Measurements from ENCODE around the gene MBOAT2. TPM values are rescaled to one million over a fixed set of nuclear protein-coding genes. Genes with fewer than 3 reads are reported as not detected.

Gene MBOAT2
- total and polyA plus RNA-seq, 2 experiments from 2014 or later = 15.9 to 22.7 TPM

GRCh38 chr2:8934338-8934737, 69.1 kb downstream of the MBOAT2 start:
- H3K9me3 Mint-ChIP-seq = no peaks in the 10 kb centered on the region
- no peak for ATAC-seq
- Histone ChIP-seq H3K9me2 (ENCODE audit: insufficient read depth) (no peaks in the 10 kb centered on the region), H4K20me1 (replicated peaks; ENCODE audit: insufficient read depth) (no peaks in the 10 kb centered on the region), H3F3A (replicated peaks; ENCODE audit: low read depth) (no peaks in the 10 kb centered on the region), H3K27me3 (ENCODE audit: insufficient read depth) (no peaks in the 10 kb centered on the region), H3K79me2 (replicated peaks; ENCODE audit: insufficient read depth) (no peaks in the 10 kb centered on the region), H3K36me3 (ENCODE audit: insufficient read depth) (no peaks in the 10 kb centered on the region), H3K4me3 (no peak overlapping the region), H3K4me2 (no peak overlapping the region), H2AFZ (no peak overlapping the region), H3K27ac (ENCODE audit: low read depth) (no peak overlapping the region), H3K4me1 (ENCODE audit: insufficient read depth) (no peaks in the 10 kb centered on the region)
- no peak for DNase-seq (ENCODE audit: low spot score)
- peaks cover 16% of the 10 kb centered on the region for H3K36me3 Mint-ChIP-seq (ENCODE audit: low read depth)
- H3K27me3 Mint-ChIP-seq (ENCODE audit: insufficient read depth, low read depth, poor library complexity) = no peaks in the 10 kb centered on the region
- H3K27ac Mint-ChIP-seq = no peak overlapping the region
- H3K4me3 Mint-ChIP-seq = no peak overlapping the region
- peaks cover 16% of the 10 kb centered on the region for H3K4me1 Mint-ChIP-seq
- no peak for TF ChIP-seq ZNF462 (CRISPR knock-in tag; IDR thresholded peaks at IDR 0.05)
- TF ChIP-seq EZH2phosphoT487 (IDR thresholded peaks at IDR 0.05; ENCODE audit: unreplicated experiment) = no peak
- no peak for TF ChIP-seq NANOG (IDR thresholded peaks at IDR 0.05; ENCODE audit: borderline replicate concordance)
- TF ChIP-seq JUNB (IDR thresholded peaks at IDR 0.05; ENCODE audit: unreplicated experiment) = no peak
- no peak for TF ChIP-seq ZNF114 (CRISPR knock-in tag; IDR thresholded peaks at IDR 0.05)
- no peak for TF ChIP-seq EZH2 (IDR thresholded peaks at IDR 0.05; ENCODE audit: low read depth, unreplicated experiment)
- TF ChIP-seq, protein P1, sequence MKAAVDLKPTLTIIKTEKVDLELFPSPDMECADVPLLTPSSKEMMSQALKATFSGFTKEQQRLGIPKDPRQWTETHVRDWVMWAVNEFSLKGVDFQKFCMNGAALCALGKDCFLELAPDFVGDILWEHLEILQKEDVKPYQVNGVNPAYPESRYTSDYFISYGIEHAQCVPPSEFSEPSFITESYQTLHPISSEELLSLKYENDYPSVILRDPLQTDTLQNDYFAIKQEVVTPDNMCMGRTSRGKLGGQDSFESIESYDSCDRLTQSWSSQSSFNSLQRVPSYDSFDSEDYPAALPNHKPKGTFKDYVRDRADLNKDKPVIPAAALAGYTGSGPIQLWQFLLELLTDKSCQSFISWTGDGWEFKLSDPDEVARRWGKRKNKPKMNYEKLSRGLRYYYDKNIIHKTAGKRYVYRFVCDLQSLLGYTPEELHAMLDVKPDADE (IDR thresholded peaks at IDR 0.05) = no peak
- no peak for TF ChIP-seq CTCF (conservative IDR thresholded peaks at IDR 0.05; ENCODE audit: low read depth in 2 of 2)
- no peak for TF ChIP-seq STAT1 (IDR thresholded peaks at IDR 0.05; ENCODE audit: unreplicated experiment)
- no peak for TF ChIP-seq REST (IDR thresholded peaks at IDR 0.05; ENCODE audit: unreplicated experiment)
- no peak for TF ChIP-seq CREB1 (CRISPR knock-in tag; IDR thresholded peaks at IDR 0.05; ENCODE audit: low read depth)

All from GM23338 (cell line).